IPS DF 6.9 (cell line): ENCODE data around the gene MBP.

Experiments used
- DNase-seq: peaks from one replicate; pipeline ENCODE4 v3.0.0-alpha.2; 2013; ENCODE audit warnings: low read depth, low spot score
- H3K27ac ChIP-seq: one replicate; pipeline ENCODE4 v1.5.1; 2013; ENCODE audit warnings: low read length, control low read depth
- H3K27me3 ChIP-seq: 2 replicates; pipeline ENCODE4 v1.6.1; 2013; ENCODE audit warnings: mild to moderate bottlenecking, low read length; ENCODE audit not compliant: control insufficient read depth, insufficient read depth
- H3K36me3 ChIP-seq: 2 replicates; pipeline ENCODE4 v1.6.1; 2013; ENCODE audit warnings: low read length; ENCODE audit not compliant: control insufficient read depth, insufficient read depth
- H3K4me1 ChIP-seq: 2 replicates; pipeline ENCODE4 v1.6.1; 2013; ENCODE audit warnings: low read length; ENCODE audit not compliant: control insufficient read depth, insufficient read depth
- H3K4me3 ChIP-seq: 2 replicates; pipeline ENCODE4 v1.5.1; 2013; ENCODE audit warnings: mild to moderate bottlenecking, low read length
- H3K9me3 ChIP-seq: 2 replicates; pipeline ENCODE4 v1.6.1; 2013; ENCODE audit warnings: low read length, inconsistent platforms; ENCODE audit not compliant: control insufficient read depth, insufficient read depth
- WGBS: extraction: QIAGEN DNeasy Blood & Tissue Kit; methylation state at CpG from one replicate; pipeline ENCODE4 v1.1.7; 2013; ENCODE audit warnings: mixed read lengths, missing lambda C conversion rate; ENCODE audit not compliant: insufficient read length, insufficient coverage; 5-methylcytosine and 5-hydroxymethylcytosine counted together

MBP gene

GRCh38 chr18:77004555-77005380, 127.8 kb downstream of the MBP start:
- Histone ChIP-seq H3K27ac (no peak overlapping the region), H3K27me3 (no peaks in the 10 kb centered on the region), H3K4me1 (peaks cover 5% of the 10 kb centered on the region), H3K4me3 (no peak overlapping the region), H3K9me3 (no peaks in the 10 kb centered on the region), H3K36me3 (no peaks in the 10 kb centered on the region)
- no peak for DNase-seq
- WGBS: no CpG with 5 or more reads among the region's 26 CpGs

GRCh38 chr18:77003316-77003715, 129.3 kb downstream of the MBP start:
- peaks cover 5% of the 10 kb centered on the region for H3K4me1 ChIP-seq
- WGBS: no CpG with 5 or more reads among the region's 7 CpGs
- no peak for DNase-seq
- no peak overlapping the region for H3K4me3 ChIP-seq
- H3K27ac ChIP-seq: no peak overlapping the region
- no peaks in the 10 kb centered on the region for H3K36me3 ChIP-seq
- no peaks in the 10 kb centered on the region for H3K9me3 ChIP-seq
- H3K27me3 ChIP-seq: no peaks in the 10 kb centered on the region

- no peak for DNase-seq
- no peaks in the 10 kb centered on the region for H3K36me3 ChIP-seq
- peaks cover under 1% of the 10 kb centered on the region; the same call in 1 of the 2 replicates for H3K4me1 ChIP-seq
- H3K4me3 ChIP-seq: no peak overlapping the region
- whole genome bisulfite sequencing: 100% methylated on average over 1 of the region's 10 CpGs
- no peak overlapping the region for H3K27ac ChIP-seq
- H3K27me3 ChIP-seq: no peaks in the 10 kb centered on the region
- no peaks in the 10 kb centered on the region for H3K9me3 ChIP-seq
These were observed 130.1 kb downstream of the MBP start for GRCh38 chr18:77002496-77002895.

GRCh38 chr18:77001979-77002378, 130.6 kb downstream of the MBP start:
- no CpG with 5 or more reads among the region's 7 CpGs for WGBS
- Histone ChIP-seq H3K36me3 (no peaks in the 10 kb centered on the region), H3K4me1 (no peaks in the 10 kb centered on the region), H3K4me3 (no peak overlapping the region), H3K27ac (no peak overlapping the region), H3K9me3 (no peaks in the 10 kb centered on the region), H3K27me3 (no peaks in the 10 kb centered on the region)
- DNase-seq: no peak

- Histone ChIP-seq H3K4me1 (no peaks in the 10 kb centered on the region), H3K36me3 (no peaks in the 10 kb centered on the region), H3K4me3 (no peak overlapping the region), H3K27me3 (no peaks in the 10 kb centered on the region), H3K27ac (no peak overlapping the region), H3K9me3 (no peaks in the 10 kb centered on the region)
- no CpG with 5 or more reads among the region's 19 CpGs for WGBS
- no peak for DNase-seq
These were observed 131.5 kb downstream of the MBP start for GRCh38 chr18:77001041-77001440.

GRCh38 chr18:77000527-77000926, 132.1 kb downstream of the MBP start:
- no CpG with 5 or more reads among the region's 11 CpGs for WGBS
- no peaks in the 10 kb centered on the region for H3K36me3 ChIP-seq
- H3K4me1 ChIP-seq: no peaks in the 10 kb centered on the region
- DNase-seq: no peak
- no peaks in the 10 kb centered on the region for H3K9me3 ChIP-seq
- H3K27me3 ChIP-seq: no peaks in the 10 kb centered on the region
- no peak overlapping the region for H3K4me3 ChIP-seq
- no peak overlapping the region for H3K27ac ChIP-seq

DNA sequence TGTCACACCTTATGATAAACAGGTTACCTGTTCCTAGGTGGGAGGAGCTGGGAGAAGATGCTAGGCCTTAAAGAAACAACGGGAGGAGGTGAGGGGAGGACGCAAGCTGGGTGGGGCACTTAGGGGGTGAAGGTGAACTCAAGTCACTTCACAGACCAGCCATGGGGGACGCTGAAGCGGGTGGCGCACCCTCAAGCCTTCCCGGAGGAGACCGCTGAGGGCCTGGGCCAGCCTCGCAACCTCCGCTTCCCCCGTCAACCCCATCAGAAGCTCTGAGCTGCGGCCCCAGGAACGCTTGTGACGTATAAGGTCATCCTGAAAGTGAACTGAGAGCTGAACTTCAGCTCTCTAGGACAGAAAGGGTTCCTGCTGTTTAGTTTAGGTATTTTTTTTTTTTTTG, 133.5 kb downstream of the MBP start:
- Histone ChIP-seq H3K9me3 (no peaks in the 10 kb centered on the region), H3K27ac (no peak overlapping the region), H3K4me3 (no peak overlapping the region), H3K36me3 (no peaks in the 10 kb centered on the region), H3K4me1 (no peaks in the 10 kb centered on the region), H3K27me3 (no peaks in the 10 kb centered on the region)
- no peak for DNase-seq
- WGBS: no CpG with 5 or more reads among the region's 13 CpGs

DNA sequence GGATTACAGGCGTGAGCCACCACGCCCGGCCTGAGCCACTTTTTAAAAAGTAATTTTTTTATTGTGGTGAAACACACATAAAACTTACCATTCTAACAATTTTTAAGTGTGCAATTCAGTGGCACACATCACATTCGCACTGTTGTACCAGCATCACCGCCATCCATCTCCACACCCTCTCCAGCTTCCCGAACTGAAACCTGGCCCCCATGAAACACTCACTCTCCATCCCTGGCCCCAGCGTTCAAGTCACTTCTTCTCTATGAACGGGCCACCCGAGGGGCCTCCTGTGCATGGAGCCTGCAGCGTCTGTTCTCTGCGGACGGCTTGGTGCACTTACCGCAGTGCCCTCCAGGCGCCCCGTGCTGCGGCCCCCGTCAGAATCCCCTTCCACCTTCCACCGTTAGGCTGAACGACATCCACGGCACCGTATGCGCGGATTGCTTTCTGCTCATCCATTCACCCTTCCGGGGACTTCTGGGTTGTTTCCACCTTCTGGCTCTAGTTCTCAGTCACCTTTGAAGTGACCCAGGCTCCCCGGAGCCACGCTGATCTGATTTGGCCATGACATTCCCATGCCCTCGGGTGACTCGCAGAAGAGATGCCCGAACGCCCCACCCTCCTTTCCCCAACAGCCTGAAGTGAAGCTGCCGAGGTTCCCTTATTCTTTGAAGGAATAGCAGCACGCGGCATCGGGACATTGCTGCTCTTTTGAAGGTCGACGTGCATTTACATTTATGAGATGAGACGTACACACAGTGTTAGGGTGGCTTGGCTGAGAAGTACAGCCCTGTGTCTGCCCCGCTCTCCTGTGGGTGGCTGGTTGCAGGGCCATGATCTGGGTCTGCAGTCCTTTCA, 134.4 kb downstream of the MBP start:
- Histone ChIP-seq H3K4me3 (no peak overlapping the region), H3K27ac (no peak overlapping the region), H3K36me3 (no peaks in the 10 kb centered on the region), H3K9me3 (no peaks in the 10 kb centered on the region), H3K4me1 (no peaks in the 10 kb centered on the region), H3K27me3 (no peaks in the 10 kb centered on the region)
- no CpG with 5 or more reads among the region's 38 CpGs for WGBS
- no peak for DNase-seq

- H3K27ac ChIP-seq: no peak overlapping the region
- no CpG with 5 or more reads among the region's 7 CpGs for WGBS
These were observed 136.2 kb downstream of the MBP start for GRCh38 chr18:76996429-76996828.

DNA sequence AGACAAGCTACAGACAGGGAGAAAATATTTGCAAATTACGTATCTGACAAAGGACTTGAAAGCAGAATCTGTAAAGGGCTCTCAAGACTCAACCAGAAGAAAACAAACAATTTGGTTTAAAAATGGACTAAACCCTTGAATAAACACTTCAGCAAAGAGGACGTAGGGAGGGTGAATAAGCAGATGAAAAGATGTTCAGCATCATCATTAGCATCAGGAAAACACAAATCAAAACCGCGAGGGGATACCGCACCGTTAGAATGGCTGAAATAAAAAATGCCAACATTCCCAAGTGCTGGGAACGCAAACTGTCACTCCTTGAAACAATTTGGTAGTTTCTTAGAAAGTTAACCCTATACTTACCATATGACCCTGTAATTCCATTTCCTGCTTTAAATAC, 136.7 kb downstream of the MBP start:
- peaks cover 4% of the 10 kb centered on the region for H3K4me1 ChIP-seq
- no peaks in the 10 kb centered on the region for H3K9me3 ChIP-seq
- no CpG with 5 or more reads among the region's 7 CpGs for WGBS
- DNase-seq: no peak
- no peaks in the 10 kb centered on the region for H3K27me3 ChIP-seq
- no peak overlapping the region for H3K4me3 ChIP-seq
- H3K27ac ChIP-seq: no peak overlapping the region
- H3K36me3 ChIP-seq: no peaks in the 10 kb centered on the region

More at GRCh38 chr18:76996429-76996828, 136.2 kb downstream of the MBP start:
- Histone ChIP-seq H3K4me3 (no peak overlapping the region), H3K9me3 (no peaks in the 10 kb centered on the region), H3K4me1 (peaks cover 4% of the 10 kb centered on the region), H3K27me3 (no peaks in the 10 kb centered on the region), H3K36me3 (no peaks in the 10 kb centered on the region)
- no peak for DNase-seq
